Femur (tissue), 1 donor: ENCODE measurements around the gene RIF1.
A peak's percentile ranks its signal among the peaks of the same experiment; 100 is the strongest.
"Not testable (repeated sequence)": the region's sequence is repeated elsewhere in the genome, so short reads cannot be mapped to it uniquely, and the experiment has no call there.

Source experiments
- DNase-seq: peaks from one replicate; pipeline ENCODE4 v3.0.0-alpha.2; 2017

Gene RIF1

GRCh38 chr2:151409601-151410484, at the start of gene RIF1:
Gene RIF1, plus strand, starts transcription at chr2:151409902. Its CDS starts 522 bp downstream, at chr2:151410424.
- peak; percentile 94 for DNase-seq

- DNase-seq: no peak
These were observed 47.9 kb upstream of the RIF1 start for GRCh38 chr2:151361674-151362370.

GRCh38 chr2:151363709-151364108, 46.0 kb upstream of the RIF1 start:
- DNase-seq: peak; percentile 47

GRCh38 chr2:151367571-151367970, 42.1 kb upstream of the RIF1 start:
- DNase-seq: no peak

- DNase-seq: no peak
These were observed 35.3 kb upstream of the RIF1 start for GRCh38 chr2:151374436-151374835.

GRCh38 chr2:151379169-151379568, 30.5 kb upstream of the RIF1 start:
- DNase-seq: no peak

GRCh38 chr2:151380580-151381235, 29.0 kb upstream of the RIF1 start:
- no peak for DNase-seq

GRCh38 chr2:151381266-151381665, 28.4 kb upstream of the RIF1 start:
- no peak for DNase-seq

GRCh38 chr2:151388011-151388410, 21.7 kb upstream of the RIF1 start:
- DNase-seq: no peak

- DNase-seq: no peak
These were observed 18.3 kb upstream of the RIF1 start for GRCh38 chr2:151391436-151391835.

GRCh38 chr2:151394509-151394908, 15.2 kb upstream of the RIF1 start:
- DNase-seq: no peak

GRCh38 chr2:151395509-151396374, 14.0 kb upstream of the RIF1 start:
- no peak for DNase-seq

GRCh38 chr2:151399981-151400380, 9.7 kb upstream of the RIF1 start:
- DNase-seq: no peak

- DNase-seq: no peak
These were observed 8.6 kb upstream of the RIF1 start for GRCh38 chr2:151401149-151401548.

GRCh38 chr2:151403914-151404313, 5.8 kb upstream of the RIF1 start:
- DNase-seq: no peak

GRCh38 chr2:151405376-151405775, 4.3 kb upstream of the RIF1 start:
- DNase-seq: no peak

- no peak for DNase-seq
These were observed 2.4 kb upstream of the RIF1 start for GRCh38 chr2:151407281-151407680.

- no peak for DNase-seq
These were observed 708 bp upstream of the RIF1 start for GRCh38 chr2:151408788-151409600.

- DNase-seq: no peak
These were observed 758 bp downstream of the RIF1 start for GRCh38 chr2:151410485-151410834.

GRCh38 chr2:151417650-151418049, 7.9 kb downstream of the RIF1 start:
- no peak for DNase-seq

GRCh38 chr2:151421681-151422080, 12.0 kb downstream of the RIF1 start:
- DNase-seq: not testable (repeated sequence)

GRCh38 chr2:151422917-151423439, 13.3 kb downstream of the RIF1 start:
- no peak for DNase-seq
